Muscle of leg (tissue), 11 donors: ENCODE results near the gene FOXP2. TPM values are rescaled to one million over a fixed set of nuclear protein-coding genes. Genes with fewer than 3 reads are reported as not detected.

Source experiments
- DNase-seq: peaks from one replicate; pipeline ENCODE4 v3.0.0; 2013
- H3K27ac ChIP-seq: one replicate; pipeline ENCODE4 v1.5.1; 2013; ENCODE audit warnings: mild to moderate bottlenecking, low read length, control low read depth
- H3K27me3 ChIP-seq: one replicate; pipeline ENCODE4 v1.6.1; 2013; ENCODE audit warnings: low read length; ENCODE audit not compliant: control insufficient read depth, insufficient read depth
- H3K36me3 ChIP-seq: one replicate; pipeline ENCODE4 v1.6.1; 2013; ENCODE audit warnings: low read length; ENCODE audit not compliant: control insufficient read depth, insufficient read depth
- H3K4me1 ChIP-seq: one replicate; pipeline ENCODE4 v1.6.1; 2013; ENCODE audit warnings: low read length; ENCODE audit not compliant: control insufficient read depth, insufficient read depth
- H3K4me3 ChIP-seq: one replicate; pipeline ENCODE4 v1.5.1; 2013; ENCODE audit warnings: low read length, control low read depth
- H3K9me3 ChIP-seq: replicated peaks from 2 replicates; pipeline ENCODE4 v1.6.1; 2013; ENCODE audit warnings: low read depth, low read length; ENCODE audit not compliant: control insufficient read depth
- WGBS: methylation state at CpG from one replicate; pipeline ENCODE4 v1.1.5; 2013; ENCODE audit warnings: missing lambda C conversion rate; ENCODE audit not compliant: insufficient coverage; 5-methylcytosine and 5-hydroxymethylcytosine counted together
- polyA plus RNA-seq, 8 donors: library from polyadenylated mRNA; unstranded; fragments of 120-200 nt; gene quantifications; one replicate each; pipeline versions ENCODE4 v1.2.1 to v1.2.3, GENCODE V29; 2013; ENCODE audit warnings: inconsistent platforms in 1 of 8, low replicate concordance in 1 of 8; ENCODE audit not compliant: insufficient read length in 8 of 8, insufficient read depth in 1 of 8
- total RNA-seq: library from RNA; stranded (reverse); fragments of 120-200 nt; gene quantifications from one replicate; pipeline ENCODE4 v1.2.4, GENCODE V29; 2013

Gene FOXP2
- total and polyA plus RNA-seq, 9 donors, result 7.9 to 14.8 (median 12.7) TPM

GRCh38 chr7:114660126-114660486 is 245.5 kb downstream of the FOXP2 start:
- no peaks in the 10 kb centered on the region for H3K27me3 ChIP-seq
- no peaks in the 10 kb centered on the region for H3K36me3 ChIP-seq
- no peak overlapping the region for H3K27ac ChIP-seq
- DNase-seq, result no peak
- H3K4me1 ChIP-seq, result no peaks in the 10 kb centered on the region
- WGBS, result no CpG with 5 or more reads among the region's 1 CpG
- H3K9me3 ChIP-seq, result no peaks in the 10 kb centered on the region
- no peak overlapping the region for H3K4me3 ChIP-seq

GRCh38 chr7:114660753-114661152 is 246.1 kb downstream of the FOXP2 start:
- H3K4me1 ChIP-seq, result no peaks in the 10 kb centered on the region

GRCh38 chr7:114662002-114662677 is 247.5 kb downstream of the FOXP2 start:
- H3K4me1 ChIP-seq, result no peaks in the 10 kb centered on the region
- no CpG with 5 or more reads among the region's 6 CpGs for WGBS
- H3K27me3 ChIP-seq, result no peaks in the 10 kb centered on the region
- H3K27ac ChIP-seq, result no peak overlapping the region
- H3K4me3 ChIP-seq, result no peak overlapping the region
- H3K36me3 ChIP-seq, result no peaks in the 10 kb centered on the region
- DNase-seq, result no peak
- no peaks in the 10 kb centered on the region for H3K9me3 ChIP-seq

More at GRCh38 chr7:114660753-114661152, 246.1 kb downstream of the FOXP2 start:
- Histone ChIP-seq H3K27ac (no peak overlapping the region), H3K27me3 (no peaks in the 10 kb centered on the region), H3K9me3 (no peaks in the 10 kb centered on the region), H3K4me3 (no peak overlapping the region), H3K36me3 (no peaks in the 10 kb centered on the region)
- DNase-seq, result no peak
- 100% methylated on average over 2 of the region's 2 CpGs for WGBS

GRCh38 chr7:114663502-114663901 is 248.9 kb downstream of the FOXP2 start:
- Histone ChIP-seq H3K4me1 (no peaks in the 10 kb centered on the region), H3K9me3 (no peaks in the 10 kb centered on the region), H3K27ac (no peak overlapping the region), H3K27me3 (no peaks in the 10 kb centered on the region), H3K4me3 (no peak overlapping the region), H3K36me3 (no peaks in the 10 kb centered on the region)
- no CpG with 5 or more reads among the region's 1 CpG for WGBS
- peak; percentile 57 for DNase-seq

GRCh38 chr7:114670676-114671075 is 256.1 kb downstream of the FOXP2 start:
- H3K4me3 ChIP-seq, result no peak overlapping the region
- no peak overlapping the region for H3K27ac ChIP-seq
- no peaks in the 10 kb centered on the region for H3K36me3 ChIP-seq
- H3K9me3 ChIP-seq, result no peaks in the 10 kb centered on the region
- DNase-seq, result no peak
- H3K4me1 ChIP-seq, result no peaks in the 10 kb centered on the region
- no peaks in the 10 kb centered on the region for H3K27me3 ChIP-seq

GRCh38 chr7:114671563-114672123 is 257.0 kb downstream of the FOXP2 start:
- no peaks in the 10 kb centered on the region for H3K4me1 ChIP-seq

GRCh38 chr7:114678116-114678515 is 263.5 kb downstream of the FOXP2 start:
- no CpG with 5 or more reads among the region's 2 CpGs for WGBS
- H3K4me1 ChIP-seq, result no peaks in the 10 kb centered on the region

More at GRCh38 chr7:114671563-114672123, 257.0 kb downstream of the FOXP2 start:
- no peaks in the 10 kb centered on the region for H3K9me3 ChIP-seq
- no peaks in the 10 kb centered on the region for H3K36me3 ChIP-seq
- H3K27ac ChIP-seq, result no peak overlapping the region
- no peaks in the 10 kb centered on the region for H3K27me3 ChIP-seq
- no peak for DNase-seq
- H3K4me3 ChIP-seq, result no peak overlapping the region
- WGBS, result no CpG with 5 or more reads among the region's 2 CpGs

GRCh38 chr7:114687238-114687637 is 272.6 kb downstream of the FOXP2 start:
- DNase-seq, result no peak
- H3K36me3 ChIP-seq, result no peaks in the 10 kb centered on the region
- WGBS, result no CpG with 5 or more reads among the region's 4 CpGs
- no peaks in the 10 kb centered on the region for H3K9me3 ChIP-seq
- H3K27me3 ChIP-seq, result no peaks in the 10 kb centered on the region
- H3K27ac ChIP-seq, result no peak overlapping the region
- no peak overlapping the region for H3K4me3 ChIP-seq
- no peaks in the 10 kb centered on the region for H3K4me1 ChIP-seq

More at GRCh38 chr7:114678116-114678515, 263.5 kb downstream of the FOXP2 start:
- Histone ChIP-seq H3K27me3 (no peaks in the 10 kb centered on the region), H3K4me3 (no peak overlapping the region), H3K27ac (no peak overlapping the region), H3K9me3 (no peaks in the 10 kb centered on the region), H3K36me3 (no peaks in the 10 kb centered on the region)
- no peak for DNase-seq

- Histone ChIP-seq H3K27ac (no peak overlapping the region), H3K27me3 (no peaks in the 10 kb centered on the region), H3K4me1 (no peaks in the 10 kb centered on the region), H3K4me3 (no peak overlapping the region), H3K36me3 (no peaks in the 10 kb centered on the region), H3K9me3 (no peaks in the 10 kb centered on the region)
- DNase-seq, result no peak
- no CpG with 5 or more reads among the region's 2 CpGs for WGBS
Observed at GRCh38 chr7:114688443-114689055, 273.9 kb downstream of the FOXP2 start.

GRCh38 chr7:114689406-114689805 is 274.8 kb downstream of the FOXP2 start:
- no peak overlapping the region for H3K4me3 ChIP-seq
- H3K36me3 ChIP-seq, result no peaks in the 10 kb centered on the region
- 20% methylated on average over 1 of the region's 3 CpGs for WGBS
- no peaks in the 10 kb centered on the region for H3K9me3 ChIP-seq
- H3K27me3 ChIP-seq, result no peaks in the 10 kb centered on the region
- no peak overlapping the region for H3K27ac ChIP-seq
- H3K4me1 ChIP-seq, result no peaks in the 10 kb centered on the region
- no peak for DNase-seq
